Heart left ventricle (tissue), 13 donors: ENCODE data around the gene ZNF70.

Experiments
- POLR2A ChIP-seq, 2 donors: fragments of 450-650 bp; IDR thresholded peaks; one replicate each; pipeline ENCODE4 v1.6.1; 2017; ENCODE audit warnings: antibody characterized with exemption in 2 of 2, mild to moderate bottlenecking in 2 of 2, moderate library complexity in 2 of 2
- TF ChIP-seq, protein P1 (sequence below), 12 donors: fragments of 200-600 bp; sonication (generic) in 4 of 12; IDR thresholded peaks; one replicate each; pipeline versions ENCODE4 v1.5.0 to v1.8.0; 2018 to 2022; ENCODE audit warnings: antibody characterized with exemption in 12 of 12, mild to moderate bottlenecking in 5 of 12
- donor health status: ischemic (EF 13 %, LVEDD 7.1; RV severe dilation, severe dysfunction).
- donor health status: DM: no; HTN: yes; CAD: no.
- donor health status: DM: no; HTN: no; CAD: no.
- donor health status: ischemic (EF 25% LVEDD 6.9; RV normal size, moderate dysfunction).
- donor health status: ischemic (EF 25% LVEDD 5.7; RV mildly dilated, moderate dysfunction).
- donor health status: ischemic (EF 35%, LVEDD 5.7; RV mildly dilated, moderate dysfunction).
- donor health status: nonischemic (EF 11% LVEDD 7.7; RV severe dilation, severe dysfunction).
- donor health status: DM: yes; HTN: yes; CAD: no.
- donor health status: PGD.
- donor health status: ischemic (EF 29% LVEDD 5.4; RV normal size, mild dysfunction).
- donor health status: nonischemic (EF 23%, LVEDD 6.1; RV moderate dilation, normal function).

GRCh38 chr22:23767673-23768548 lies 17.0 kb upstream of the ZNF70 start, which contains the start of gene CHCHD10:
- TF ChIP-seq, protein P1, sequence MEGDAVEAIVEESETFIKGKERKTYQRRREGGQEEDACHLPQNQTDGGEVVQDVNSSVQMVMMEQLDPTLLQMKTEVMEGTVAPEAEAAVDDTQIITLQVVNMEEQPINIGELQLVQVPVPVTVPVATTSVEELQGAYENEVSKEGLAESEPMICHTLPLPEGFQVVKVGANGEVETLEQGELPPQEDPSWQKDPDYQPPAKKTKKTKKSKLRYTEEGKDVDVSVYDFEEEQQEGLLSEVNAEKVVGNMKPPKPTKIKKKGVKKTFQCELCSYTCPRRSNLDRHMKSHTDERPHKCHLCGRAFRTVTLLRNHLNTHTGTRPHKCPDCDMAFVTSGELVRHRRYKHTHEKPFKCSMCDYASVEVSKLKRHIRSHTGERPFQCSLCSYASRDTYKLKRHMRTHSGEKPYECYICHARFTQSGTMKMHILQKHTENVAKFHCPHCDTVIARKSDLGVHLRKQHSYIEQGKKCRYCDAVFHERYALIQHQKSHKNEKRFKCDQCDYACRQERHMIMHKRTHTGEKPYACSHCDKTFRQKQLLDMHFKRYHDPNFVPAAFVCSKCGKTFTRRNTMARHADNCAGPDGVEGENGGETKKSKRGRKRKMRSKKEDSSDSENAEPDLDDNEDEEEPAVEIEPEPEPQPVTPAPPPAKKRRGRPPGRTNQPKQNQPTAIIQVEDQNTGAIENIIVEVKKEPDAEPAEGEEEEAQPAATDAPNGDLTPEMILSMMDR (IDR thresholded peaks at IDR 0.05), result peak; percentile 73 to 92 (median 86)
- TF ChIP-seq POLR2A (IDR thresholded peaks at IDR 0.05), result peak; percentile 92 to 97
